ENCODE measurements around the gene RAMAC.

RAMAC gene

GRCh38 chr15:82966671-82967071, 19.3 kb upstream of the RAMAC start:
- DNase-seq (ENCODE audit: low spot score), result no peak
- in situ Hi-C loops (cut with MboI; ENCODE audit: low sequenced_read_pairs, unreplicated experiment), result no loop called here
- TF ChIP-seq CTCF (IDR thresholded peaks at IDR 0.05; ENCODE audit: borderline replicate concordance, control extremely low read depth, extremely low read depth, insufficient read depth, missing control alignments), result no peak

GRCh38 chr15:82968066-82968465, 17.9 kb upstream of the RAMAC start:
- in situ Hi-C loops (cut with MboI; ENCODE audit: low sequenced_read_pairs, unreplicated experiment), result no loop called here
- no peak for TF ChIP-seq CTCF (IDR thresholded peaks at IDR 0.05; ENCODE audit: borderline replicate concordance, control extremely low read depth, extremely low read depth, insufficient read depth, missing control alignments)
- DNase-seq (ENCODE audit: low spot score), result no peak

GRCh38 chr15:82969353-82969752, 16.7 kb upstream of the RAMAC start:
- TF ChIP-seq CTCF (IDR thresholded peaks at IDR 0.05; ENCODE audit: borderline replicate concordance, control extremely low read depth, extremely low read depth, insufficient read depth, missing control alignments), result no peak
- in situ Hi-C loops (cut with MboI; ENCODE audit: low sequenced_read_pairs, unreplicated experiment), result no loop called here

GRCh38 chr15:82970078-82970686, 15.8 kb upstream of the RAMAC start:
- in situ Hi-C loops (cut with MboI; ENCODE audit: low sequenced_read_pairs, unreplicated experiment), result no loop called here
- no peak for TF ChIP-seq CTCF (IDR thresholded peaks at IDR 0.05; ENCODE audit: borderline replicate concordance, control extremely low read depth, extremely low read depth, insufficient read depth, missing control alignments)
- DNase-seq (ENCODE audit: low spot score), result no peak

More at GRCh38 chr15:82969353-82969752, 16.7 kb upstream of the RAMAC start:
- no peak for DNase-seq (ENCODE audit: low spot score)

- in situ Hi-C loops (cut with MboI; ENCODE audit: low sequenced_read_pairs, unreplicated experiment), result no loop called here
- DNase-seq (ENCODE audit: low spot score), result no peak
- no peak for TF ChIP-seq CTCF (IDR thresholded peaks at IDR 0.05; ENCODE audit: borderline replicate concordance, control extremely low read depth, extremely low read depth, insufficient read depth, missing control alignments)
Observed at GRCh38 chr15:82970696-82971095, 15.3 kb upstream of the RAMAC start.

- no peak for DNase-seq (ENCODE audit: low spot score)
- in situ Hi-C loops (cut with MboI; ENCODE audit: low sequenced_read_pairs, unreplicated experiment), result no loop called here
- TF ChIP-seq CTCF (IDR thresholded peaks at IDR 0.05; ENCODE audit: borderline replicate concordance, control extremely low read depth, extremely low read depth, insufficient read depth, missing control alignments), result no peak
Observed at GRCh38 chr15:82971218-82971984, 14.6 kb upstream of the RAMAC start.

Data from GM13976 (cell line).